Thoracic aorta (tissue), 2 donors: ENCODE data around the gene HSPA5. TPM values are rescaled to one million over a fixed set of nuclear protein-coding genes. Genes with fewer than 3 reads are reported as not detected.

ENCODE experiments used
- ATAC-seq: fragments of 150-250 bp; one replicate; pipeline ENCODE4 v1.8.0; 2017; ENCODE audit warnings: low read depth; ENCODE audit not compliant: insufficient number of reproducible peaks, low FRiP score
- DNase-seq: peaks from one replicate; pipeline ENCODE4 v3.0.0-alpha.2; 2020; ENCODE audit warnings: low spot score
- H3K27ac ChIP-seq, 2 donors: fragments of 200-600 bp; sonication (generic); 1 replicate in 1 of 2; 2 replicates in 1 of 2; pipeline ENCODE4 v1.5.1; 2016; ENCODE audit warnings: mild to moderate bottlenecking in 2 of 2, moderate library complexity in 2 of 2
- H3K27me3 ChIP-seq: fragments of 200-600 bp; sonication (generic); replicated peaks from 2 replicates; pipeline ENCODE4 v1.6.0; 2016; ENCODE audit warnings: mild to moderate bottlenecking; ENCODE audit not compliant: insufficient read depth
- H3K36me3 ChIP-seq: fragments of 200-600 bp; sonication (generic); one replicate; pipeline ENCODE4 v1.5.1; 2016
- H3K4me1 ChIP-seq, 2 donors: fragments of 200-600 bp; sonication (generic); 1 replicate in 1 of 2; 2 replicates in 1 of 2; pipeline versions ENCODE4 v1.5.1 to v1.6.0; 2016; ENCODE audit warnings: low read depth in 2 of 2, mild to moderate bottlenecking in 1 of 2; ENCODE audit not compliant: control insufficient read depth in 1 of 2
- H3K4me3 ChIP-seq: fragments of 200-600 bp; sonication (generic); 2 replicates; pipeline ENCODE4 v1.5.1; 2016; ENCODE audit warnings: mild to moderate bottlenecking
- H3K9me3 ChIP-seq: fragments of 200-600 bp; sonication (generic); 2 replicates; pipeline ENCODE4 v1.5.1; 2016
- total RNA-seq, 2 donors: library from RNA; depleted of rRNA; stranded (reverse); fragments of >200 nt; gene quantifications; one replicate each; pipeline versions ENCODE4 v1.1.0 to v1.2.3, GENCODE V29; 2016
- TF ChIP-seq, protein P1 (sequence below): fragments of 200-600 bp; sonication (generic); IDR thresholded peaks from one replicate; pipeline ENCODE4 v1.5.1; 2019; ENCODE audit warnings: antibody characterized with exemption

Gene HSPA5
- total RNA-seq, 2 donors from 2014 or later, result 127 to 207 TPM

DNA sequence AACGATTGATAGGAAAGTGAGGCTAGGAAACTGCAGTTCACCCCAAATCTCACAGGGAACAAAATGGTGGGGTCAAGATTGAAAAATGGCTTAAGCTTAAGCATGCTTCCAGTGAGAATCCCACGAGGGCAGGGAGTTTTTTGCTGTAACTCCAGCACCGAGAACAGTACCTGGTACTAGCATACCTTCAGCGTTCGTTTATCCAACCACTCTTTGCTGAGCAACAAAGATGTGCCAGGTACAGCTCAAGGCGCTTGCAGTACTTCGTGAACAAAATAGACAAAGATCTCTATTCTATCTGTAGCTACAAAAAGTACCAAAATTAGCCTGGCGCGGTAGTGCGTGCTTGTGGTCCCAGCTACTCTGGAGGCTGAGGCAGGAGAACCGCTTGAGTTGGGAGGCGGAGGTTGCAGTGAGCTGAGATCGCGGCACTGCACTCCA lies 50.8 kb downstream of the HSPA5 start:
- no peak for ATAC-seq

DNA sequence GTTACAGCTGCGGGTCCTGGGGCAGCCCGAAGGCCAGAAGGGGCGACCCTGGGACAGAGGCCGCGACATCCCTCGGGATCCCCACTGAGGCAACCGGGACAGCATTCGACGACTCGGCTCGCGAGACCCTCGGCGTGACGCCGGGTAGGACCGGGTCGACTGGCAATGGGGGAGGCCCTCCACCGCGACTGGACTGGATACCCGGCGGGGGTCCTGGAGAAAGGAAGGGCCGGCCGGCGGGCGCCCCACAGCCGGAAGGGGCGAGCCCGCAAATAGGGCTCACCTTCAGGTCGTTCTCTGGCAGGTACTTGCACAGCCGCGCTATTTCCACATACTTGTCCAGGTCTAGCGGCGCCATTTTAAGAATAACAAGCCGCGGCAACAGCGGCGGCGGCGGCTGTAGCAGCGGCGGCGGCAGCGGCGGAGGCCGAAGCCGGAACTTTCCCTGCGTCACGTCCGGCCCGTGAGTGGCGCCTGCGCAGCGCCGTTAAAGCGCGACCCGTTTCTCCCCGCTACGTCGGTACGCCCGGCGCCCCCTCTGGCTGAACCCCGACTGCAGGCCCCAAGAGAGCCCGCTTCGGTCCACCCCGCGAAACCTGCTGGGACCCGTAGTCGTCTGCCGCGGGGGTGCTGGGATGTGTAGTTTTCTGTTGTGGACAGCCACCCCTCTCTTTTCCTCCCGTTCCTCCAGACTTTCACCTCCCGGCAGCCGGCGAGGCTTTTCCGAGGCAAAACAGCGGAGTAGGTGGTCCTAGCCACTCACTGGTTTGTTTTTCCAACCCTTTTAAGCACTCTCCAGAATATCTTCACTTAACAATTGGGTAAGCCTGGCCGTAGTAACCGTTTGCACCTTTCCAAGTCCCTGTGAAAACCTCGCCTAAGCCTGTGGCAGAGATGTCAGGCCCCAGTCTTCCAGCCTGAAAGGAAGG lies 51.5 kb downstream of the HSPA5 start, which contains the start of gene PPP6C:
PPP6C (minus strand) TSS at position 443 of the 929 bp plus-strand sequence; CDS start at position 358, 85 bp downstream.
- peak; percentile 88 for ATAC-seq
- peaks cover 44 to 50% of the 10 kb centered on the region in 2 donors for H3K4me1 ChIP-seq
- H3K27me3 ChIP-seq, result no peaks in the 10 kb centered on the region
- peak; percentile 83 for DNase-seq
- peak within 1 kb of the TSS; percentile 88 for H3K4me3 ChIP-seq
- peak within 1 kb of the TSS; percentile 94 to 99 for H3K27ac ChIP-seq
- H3K36me3 ChIP-seq, result no peaks in the 10 kb centered on the region
- TF ChIP-seq, protein P1, sequence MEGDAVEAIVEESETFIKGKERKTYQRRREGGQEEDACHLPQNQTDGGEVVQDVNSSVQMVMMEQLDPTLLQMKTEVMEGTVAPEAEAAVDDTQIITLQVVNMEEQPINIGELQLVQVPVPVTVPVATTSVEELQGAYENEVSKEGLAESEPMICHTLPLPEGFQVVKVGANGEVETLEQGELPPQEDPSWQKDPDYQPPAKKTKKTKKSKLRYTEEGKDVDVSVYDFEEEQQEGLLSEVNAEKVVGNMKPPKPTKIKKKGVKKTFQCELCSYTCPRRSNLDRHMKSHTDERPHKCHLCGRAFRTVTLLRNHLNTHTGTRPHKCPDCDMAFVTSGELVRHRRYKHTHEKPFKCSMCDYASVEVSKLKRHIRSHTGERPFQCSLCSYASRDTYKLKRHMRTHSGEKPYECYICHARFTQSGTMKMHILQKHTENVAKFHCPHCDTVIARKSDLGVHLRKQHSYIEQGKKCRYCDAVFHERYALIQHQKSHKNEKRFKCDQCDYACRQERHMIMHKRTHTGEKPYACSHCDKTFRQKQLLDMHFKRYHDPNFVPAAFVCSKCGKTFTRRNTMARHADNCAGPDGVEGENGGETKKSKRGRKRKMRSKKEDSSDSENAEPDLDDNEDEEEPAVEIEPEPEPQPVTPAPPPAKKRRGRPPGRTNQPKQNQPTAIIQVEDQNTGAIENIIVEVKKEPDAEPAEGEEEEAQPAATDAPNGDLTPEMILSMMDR, result peak; percentile 58
- no peaks in the 10 kb centered on the region for H3K9me3 ChIP-seq

More for the DNA sequence above, 50.8 kb downstream of the HSPA5 start:
- Histone ChIP-seq H3K27me3 (no peaks in the 10 kb centered on the region), H3K36me3 (no peaks in the 10 kb centered on the region), H3K9me3 (no peaks in the 10 kb centered on the region), H3K27ac (peak overlapping the region; percentile 94 to 99), H3K4me1 (peaks cover 39 to 43% of the 10 kb centered on the region in 2 donors), H3K4me3 (peak overlapping the region; percentile 88)
- DNase-seq, result no peak
- TF ChIP-seq, protein P1, result no peak

- DNase-seq (no peak), ATAC-seq (no peak)
- H3K27me3 ChIP-seq, result no peaks in the 10 kb centered on the region
- H3K4me1 ChIP-seq, result peaks cover 50 to 57% of the 10 kb centered on the region in 2 donors
- H3K27ac ChIP-seq, result peak overlapping the region; percentile 94 to 99
- H3K4me3 ChIP-seq, result peak overlapping the region; percentile 88
- H3K9me3 ChIP-seq, result no peaks in the 10 kb centered on the region
- TF ChIP-seq, protein P1, result no peak
- no peaks in the 10 kb centered on the region for H3K36me3 ChIP-seq
These were observed 52.2 kb downstream of the HSPA5 start for GRCh38 chr9:125189011-125189360.

Other genes starting within 250 kb of the HSPA5 start
- 10 to 100 TPM in 1 of 2 donors, 1 to 10 TPM in 1; 5.1 to 12.4 TPM for gene SCAI, start 97.8 kb downstream of the HSPA5 start, total RNA-seq
- gene PPP6C, start 51.5 kb downstream of the HSPA5 start, total RNA-seq, result 10 to 100 TPM; 33.9 to 34.9 TPM
- 1 to 10 TPM; 8.1 to 9.9 TPM for gene RABEPK, start 40.8 kb downstream of the HSPA5 start, total RNA-seq
- 100 to 1,000 TPM in 1 of 2 donors, 10 to 100 TPM in 1; 82.8 to 105 TPM for gene GAPVD1, start 20.5 kb upstream of the HSPA5 start, total RNA-seq